Ovary (tissue), 9 donors: ENCODE measurements around the gene PRDM16. TPM values are rescaled to one million over a fixed set of nuclear protein-coding genes. Genes with fewer than 3 reads are reported as not detected.

ENCODE experiments used
- DNase-seq, 5 donors: peaks; one replicate each; pipeline ENCODE4 v3.0.0-alpha.2; 2019 to 2020
- H3K27ac ChIP-seq, 2 donors: fragments of 200-600 bp; one replicate each; pipeline versions ENCODE4 v1.5.1 to v1.8.0; 2019 to 2022
- H3K27me3 ChIP-seq: fragments of 200-600 bp; one replicate; pipeline ENCODE4 v1.8.0; 2022
- H3K36me3 ChIP-seq: fragments of 200-600 bp; sonication (generic); one replicate; pipeline ENCODE4 v1.5.1; 2019
- H3K4me1 ChIP-seq: one replicate; pipeline ENCODE4 v1.8.1; 2013; ENCODE audit warnings: mild to moderate bottlenecking, moderate library complexity; ENCODE audit not compliant: insufficient read depth
- H3K4me3 ChIP-seq: fragments of 200-600 bp; sonication (generic); one replicate; pipeline ENCODE4 v1.5.1; 2017
- H3K9me3 ChIP-seq, 2 donors: fragments of 200-600 bp in 1 of 2; sonication (generic) in 1 of 2; one replicate each; pipeline versions ENCODE4 v1.5.1 to v1.8.1; 2013 to 2019; ENCODE audit warnings: mild to moderate bottlenecking in 1 of 2, moderate library complexity in 1 of 2
- CTCF ChIP-seq, 3 donors: fragments of 450-650 bp in 2 of 3; fragments of 200-600 bp in 1 of 3; IDR thresholded peaks; one replicate each; pipeline versions ENCODE4 v1.5.1 to v1.8.0; 2016 to 2022; ENCODE audit warnings: antibody characterized with exemption in 3 of 3, mild to moderate bottlenecking in 1 of 3
- EP300 ChIP-seq: sonication (generic); formaldehyde crosslinking; IDR thresholded peaks from one replicate; pipeline ENCODE4 v1.6.1; 2017; ENCODE audit warnings: antibody characterized with exemption
- POLR2A ChIP-seq: fragments of 450-650 bp; IDR thresholded peaks from one replicate; pipeline ENCODE4 v1.6.1; 2017; ENCODE audit warnings: antibody characterized with exemption, mild to moderate bottlenecking, moderate library complexity
- WGBS, 3 donors: extraction: QIAGEN DNeasy Blood & Tissue Kit in 1 of 3; methylation state at CpG; one replicate each; pipeline versions ENCODE4 v1.1.5 to v1.1.7; 2013 to 2017; 5-methylcytosine and 5-hydroxymethylcytosine counted together
- intact Hi-C, 4 donors: fragments of 100-400 bp; cut with DNase I; formaldehyde crosslinking; loops; one replicate each; pipeline versions ENCODE4 v1.11.0 to v1.15.1; 2022 to 2023
- polyA plus RNA-seq, 2 donors: library from polyadenylated mRNA; stranded (reverse); fragments of 200-250 nt in 1 of 2; fragments of 350-450 nt in 1 of 2; fragmentation: Illumina TruSeq in 1 of 2; extraction: RNeasy Lipid Tissue Mini Kit (QIAGEN cat#74804) in 1 of 2; gene quantifications; one replicate each; pipeline ENCODE4 v1.2.3, GENCODE V29; 2013 to 2014
- total RNA-seq, 7 donors: library from RNA; depleted of rRNA in 2 of 7; stranded (reverse); fragments of >200 nt in 2 of 7; fragmentation: NEBNext Ultra II Directional in 3 of 7; extraction: Animal tissue kit (Norgen Biotek cat#: 25700) in 3 of 7; gene quantifications; one replicate each; pipeline versions ENCODE4 v1.1.0 to v1.2.4, GENCODE V29; 2016 to 2023
- donor health status: DM: no; HTN: no; CAD: no; lungs with moderate emphysema.
- donor health status: DM: no; HTN: no; CAD: no.
- donor health status: Bipolar disorder and iron deficiency.
- donor health status: DM: yes; HTN: yes; CAD: no.
- donor health status: DM: no; HTN: no; CAD: no.
- donor health status: DM: yes; HTN: yes; CAD: no.

The PRDM16 gene
- total and polyA plus RNA-seq, 9 donors: 1.1 to 17.3 (median 3.9) TPM

- H3K9me3 ChIP-seq: no peaks in the 10 kb centered on the region
- no peak overlapping the region for H3K27ac ChIP-seq
- intact Hi-C loops: no loop called here
- no peak overlapping the region for H3K4me3 ChIP-seq
- DNase-seq: no peak
- no peaks in the 10 kb centered on the region for H3K36me3 ChIP-seq
- H3K4me1 ChIP-seq: peaks cover 4% of the 10 kb centered on the region
- H3K27me3 ChIP-seq: no peaks in the 10 kb centered on the region
- TF ChIP-seq POLR2A (no peak), EP300 (no peak), CTCF (IDR thresholded peaks at IDR 0.05) (no peak)
- 77 to 80% (median 78%) methylated on average over 14 of the region's 14 CpGs for WGBS, 3 donors
Measured at GRCh38 chr1:3146458-3146857, 77.5 kb downstream of the PRDM16 start.

- no peak overlapping the region for H3K4me3 ChIP-seq
- no peaks in the 10 kb centered on the region for H3K36me3 ChIP-seq
- DNase-seq: no peak
- H3K4me1 ChIP-seq: peaks cover 4% of the 10 kb centered on the region
- H3K27me3 ChIP-seq: no peaks in the 10 kb centered on the region
- H3K27ac ChIP-seq: no peak overlapping the region
- no peaks in the 10 kb centered on the region for H3K9me3 ChIP-seq
- 78 to 88% (median 84%) methylated on average over 19 of the region's 19 CpGs for WGBS, 3 donors
- intact Hi-C loops: no loop called here
- TF ChIP-seq EP300 (no peak), POLR2A (no peak), CTCF (IDR thresholded peaks at IDR 0.05) (no peak)
Measured at GRCh38 chr1:3146907-3147306, 77.9 kb downstream of the PRDM16 start.

GRCh38 chr1:3148171-3148570, 79.2 kb downstream of the PRDM16 start:
- DNase-seq: no peak
- Histone ChIP-seq H3K27ac (no peak overlapping the region), H3K27me3 (no peaks in the 10 kb centered on the region), H3K4me3 (no peak overlapping the region), H3K9me3 (no peaks in the 10 kb centered on the region), H3K4me1 (peaks cover 4% of the 10 kb centered on the region), H3K36me3 (no peaks in the 10 kb centered on the region)
- TF ChIP-seq EP300 (no peak), POLR2A (no peak), CTCF (IDR thresholded peaks at IDR 0.05) (no peak)
- intact Hi-C loops: no loop called here
- WGBS, 3 donors: 75 to 86% (median 83%) methylated on average over 5 to 6 of the region's 6 CpGs

- H3K27me3 ChIP-seq: no peaks in the 10 kb centered on the region
- WGBS, 3 donors: 85 to 91% (median 88%) methylated on average over 8 of the region's 8 CpGs
- no peaks in the 10 kb centered on the region for H3K36me3 ChIP-seq
- no peak overlapping the region for H3K27ac ChIP-seq
- intact Hi-C loops: no loop called here
- peaks cover 4% of the 10 kb centered on the region for H3K4me1 ChIP-seq
- no peak overlapping the region for H3K4me3 ChIP-seq
- H3K9me3 ChIP-seq: no peaks in the 10 kb centered on the region
- DNase-seq: no peak
- TF ChIP-seq POLR2A (no peak), CTCF (IDR thresholded peaks at IDR 0.05) (no peak)
Measured at GRCh38 chr1:3149277-3149676, 80.3 kb downstream of the PRDM16 start.

GRCh38 chr1:3151456-3151855, 82.5 kb downstream of the PRDM16 start:
- no peaks in the 10 kb centered on the region for H3K36me3 ChIP-seq
- no peaks in the 10 kb centered on the region for H3K9me3 ChIP-seq
- intact Hi-C loops: no loop called here
- no peak overlapping the region for H3K4me3 ChIP-seq
- no peak for DNase-seq
- WGBS, 3 donors: 82 to 88% (median 85%) methylated on average over 14 of the region's 14 CpGs
- H3K27ac ChIP-seq: no peak overlapping the region
- TF ChIP-seq CTCF (IDR thresholded peaks at IDR 0.05): no peak
- no peak for TF ChIP-seq EP300
- no peaks in the 10 kb centered on the region for H3K4me1 ChIP-seq
- H3K27me3 ChIP-seq: no peaks in the 10 kb centered on the region
